Astrocyte (in vitro differentiated cells and primary cell): ENCODE measurements around the gene BIRC6.

Experiments used
- CTCF ChIP-seq: IDR thresholded peaks from 2 replicates; pipeline ENCODE4 v1.5.1; 2011; ENCODE audit warnings: low read depth, mild to moderate bottlenecking, inconsistent platforms, low read length, moderate library complexity; ENCODE audit not compliant: insufficient read depth
- EZH2 ChIP-seq: IDR thresholded peaks from 2 replicates; pipeline ENCODE4 v1.6.1; 2012; ENCODE audit warnings: mild to moderate bottlenecking, low read length, inconsistent platforms; ENCODE audit not compliant: insufficient read depth

GRCh38 chr2:32366595-32366994 lies 9.8 kb downstream of the BIRC6 start:
- TF ChIP-seq CTCF: no peak
- no peak for TF ChIP-seq EZH2
